Activated CD8-positive, alpha-beta memory T cell treated with anti-CD3 and anti-CD28 coated beads, Interleukin-2, amount 50 U/mL, for 48 hours (primary cell): Measurements from ENCODE around the gene EPRS1.
"Not testable (repeated sequence)": the region's sequence is repeated elsewhere in the genome, so short reads cannot be mapped to it uniquely, and the experiment has no call there.

Experiments used
- DNase-seq: peaks from one replicate; pipeline ENCODE4 v3.0.0-alpha.2; 2020

Gene EPRS1

DNA sequence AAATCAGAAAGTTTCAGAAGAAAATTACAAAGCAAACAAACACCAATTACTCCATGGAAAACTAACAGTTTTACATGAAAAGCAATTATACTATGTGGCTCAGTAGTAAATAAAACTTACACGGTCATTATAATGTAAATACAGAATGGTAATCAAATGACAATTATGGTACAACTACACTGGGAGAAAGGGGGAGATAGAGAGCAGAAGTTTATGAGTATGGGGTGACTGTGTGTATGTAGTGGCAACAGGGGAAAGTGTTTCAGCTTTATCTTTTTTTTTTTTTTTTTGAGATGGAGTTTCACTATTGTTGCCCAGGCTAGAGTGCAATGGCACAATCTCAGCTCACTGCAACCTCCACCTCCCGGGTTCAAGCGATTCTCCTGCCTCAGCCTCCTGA, 8.5 kb downstream of the EPRS1 start:
- DNase-seq, result not testable (repeated sequence)

DNA sequence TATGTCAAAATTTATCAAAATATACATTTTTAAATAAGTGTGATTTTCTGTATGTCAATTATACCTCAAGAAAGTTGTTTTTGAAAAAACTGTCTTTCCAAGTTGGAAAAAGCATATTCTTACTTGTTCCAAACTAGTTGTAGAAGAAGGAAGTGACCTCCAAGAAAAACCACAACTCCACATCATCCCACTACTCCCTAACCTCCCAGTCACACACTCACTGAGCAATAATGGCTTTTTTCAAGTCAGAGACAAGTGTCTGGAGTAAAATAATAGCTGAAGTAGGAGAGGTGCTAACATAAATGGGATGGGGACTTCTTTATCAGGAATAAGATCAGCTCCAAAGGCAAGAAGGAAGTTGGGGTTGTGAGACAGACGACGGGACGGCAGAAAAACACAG, 13.4 kb downstream of the EPRS1 start:
- DNase-seq, result no peak

DNA sequence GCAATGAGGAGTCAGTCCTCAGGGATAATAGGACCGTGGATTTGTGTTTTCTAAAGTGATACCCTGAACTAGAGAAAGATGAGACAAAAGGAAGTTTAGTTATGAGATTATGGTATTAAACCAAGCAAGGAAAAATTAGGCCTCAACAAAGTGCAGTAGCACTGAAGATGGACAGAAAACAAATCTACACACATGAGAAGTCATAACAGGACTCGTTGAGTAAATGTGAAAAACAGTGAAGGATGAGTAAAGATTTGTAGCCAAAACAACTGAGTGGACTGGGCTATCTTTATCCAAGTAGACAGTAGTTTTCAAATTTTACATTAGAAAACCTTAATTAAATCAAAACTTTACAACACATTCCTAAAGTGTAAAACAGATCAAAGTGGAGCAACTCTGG, 15.0 kb downstream of the EPRS1 start:
- DNase-seq, result no peak

DNA sequence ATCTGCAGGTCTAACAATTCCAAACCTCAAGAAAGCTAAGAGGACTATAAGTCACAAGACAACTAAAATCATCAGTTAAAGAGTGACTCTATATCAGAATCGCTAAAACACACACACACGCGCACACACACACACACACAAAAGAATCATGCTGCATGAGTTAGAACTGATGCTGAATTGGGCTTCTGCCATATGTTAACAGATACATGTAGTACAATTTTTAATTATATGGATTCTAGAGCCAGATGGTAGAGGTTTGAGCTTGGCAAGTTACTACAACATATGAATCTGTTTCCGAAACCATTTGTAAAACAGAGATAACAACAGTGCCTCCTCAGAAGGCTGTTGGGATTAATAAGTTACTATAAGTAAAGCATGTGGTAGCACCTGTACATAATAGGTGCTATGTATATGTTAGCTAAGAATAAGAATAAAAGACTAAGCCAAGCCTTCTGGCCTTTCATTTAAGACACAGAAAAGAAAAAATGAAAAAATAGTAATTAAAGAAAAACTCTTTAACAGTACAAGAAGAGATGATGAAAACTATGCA, 17.9 kb downstream of the EPRS1 start:
- no peak for DNase-seq

DNA sequence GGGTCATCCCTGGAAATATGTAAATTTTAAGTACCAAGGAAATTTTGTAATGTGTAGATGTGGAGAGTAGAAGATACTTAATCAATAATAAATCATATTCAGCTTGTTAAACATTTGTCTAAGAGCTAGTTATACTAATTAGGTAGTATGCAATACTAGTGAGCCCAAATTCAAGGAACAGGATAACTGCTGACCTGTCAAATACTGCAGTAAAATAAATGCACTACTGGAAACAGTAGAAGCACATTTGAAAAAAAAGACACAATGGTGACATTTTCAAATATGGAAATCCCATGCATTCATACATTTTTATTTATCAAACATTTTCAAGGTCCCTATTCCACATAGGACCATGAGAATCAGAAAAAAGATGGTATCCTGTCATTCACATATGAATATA, 27.2 kb downstream of the EPRS1 start:
- no peak for DNase-seq

DNA sequence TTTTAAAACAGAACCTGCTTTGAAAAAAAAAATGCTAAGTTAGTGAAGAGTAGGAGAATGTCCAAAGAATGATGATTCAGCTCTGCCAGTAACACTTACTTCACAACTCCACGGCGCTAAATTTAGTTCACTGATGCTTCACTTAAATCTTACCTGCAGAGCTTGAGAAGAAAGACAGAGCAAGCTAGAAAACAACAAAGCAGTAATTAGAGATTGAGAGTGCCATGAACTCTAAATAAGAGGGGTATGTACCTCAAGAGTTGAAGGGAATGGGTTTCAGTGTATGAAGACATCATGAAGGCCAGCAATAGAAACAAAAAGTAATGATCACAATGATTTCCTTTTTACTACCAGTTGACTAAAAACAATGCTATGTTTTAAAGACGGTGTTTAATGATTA, 32.8 kb downstream of the EPRS1 start:
- DNase-seq, result no peak

DNA sequence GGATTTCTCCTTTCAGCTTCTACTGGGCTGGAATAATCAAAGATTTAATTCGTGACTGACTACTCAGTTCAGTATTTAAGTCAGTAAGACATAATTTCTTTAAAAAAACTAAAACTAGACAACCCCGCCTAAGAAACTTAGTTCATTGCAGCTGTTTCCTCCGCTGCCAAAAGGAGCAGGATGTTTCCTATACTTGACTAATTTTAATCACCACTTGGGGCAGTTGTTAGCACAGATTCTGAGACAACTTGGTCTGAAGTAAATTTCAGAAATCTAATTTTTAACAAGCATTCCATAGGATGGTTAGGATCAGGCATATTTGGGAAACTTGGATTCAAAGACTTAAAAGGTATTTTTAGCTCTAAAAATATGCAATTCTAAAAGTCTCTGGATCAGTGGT, 34.0 kb downstream of the EPRS1 start:
- no peak for DNase-seq

DNA sequence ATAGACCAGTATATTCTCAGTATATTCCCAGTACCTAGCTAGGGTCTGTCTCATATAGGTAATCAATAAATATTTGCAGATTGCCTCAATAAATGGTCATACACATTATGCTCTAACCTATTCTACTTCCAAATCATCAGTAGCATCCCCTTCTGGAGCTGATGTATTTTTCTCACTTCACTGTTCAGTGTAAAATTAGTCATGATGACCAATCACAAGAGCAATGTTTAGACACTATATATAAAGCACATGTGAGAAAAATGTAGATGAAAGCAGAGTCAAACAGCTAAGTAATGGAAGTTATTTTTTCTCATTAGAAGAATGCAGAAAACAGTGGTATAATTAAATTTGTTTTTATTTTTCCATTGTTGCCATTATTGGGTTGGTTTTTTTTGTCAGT, 34.7 kb downstream of the EPRS1 start:
- no peak for DNase-seq

DNA sequence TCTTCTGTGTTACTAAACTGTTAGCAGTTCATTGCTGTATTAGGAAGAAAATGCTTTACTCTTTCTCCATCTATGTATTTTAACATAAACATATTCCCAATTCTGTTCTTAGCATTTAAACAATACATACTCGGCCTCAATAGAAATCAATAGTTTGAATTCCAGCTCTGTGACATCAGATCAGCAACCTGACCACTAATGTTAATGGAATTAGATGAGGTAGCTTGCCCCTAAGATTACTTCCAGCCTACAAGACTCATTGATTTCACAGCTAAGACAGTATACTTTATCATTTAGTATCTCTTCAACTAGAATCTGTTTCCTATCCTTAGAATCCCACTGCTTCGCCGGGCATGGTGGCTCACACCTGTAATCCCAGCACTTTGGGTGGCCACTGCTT, 38.9 kb downstream of the EPRS1 start:
- DNase-seq, result no peak

DNA sequence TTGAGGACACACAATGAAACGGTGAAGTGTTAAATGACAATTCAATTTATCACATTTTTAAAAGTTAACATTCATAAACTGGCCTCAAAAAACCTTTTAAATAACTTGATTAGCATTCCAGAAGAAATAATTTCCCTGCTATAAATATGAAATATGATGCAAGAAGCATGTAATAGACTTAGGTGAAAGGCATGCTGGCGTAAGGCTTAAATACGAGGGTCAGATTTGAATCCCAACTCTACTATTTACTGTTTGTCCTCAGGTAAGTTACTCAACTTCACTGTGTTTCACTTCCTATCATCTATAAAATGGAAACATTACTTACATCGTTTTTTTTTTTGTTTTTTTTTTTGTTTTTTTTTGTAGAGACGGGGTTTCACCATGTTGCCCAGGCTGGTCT, 40.8 kb downstream of the EPRS1 start:
- DNase-seq, result no peak

DNA sequence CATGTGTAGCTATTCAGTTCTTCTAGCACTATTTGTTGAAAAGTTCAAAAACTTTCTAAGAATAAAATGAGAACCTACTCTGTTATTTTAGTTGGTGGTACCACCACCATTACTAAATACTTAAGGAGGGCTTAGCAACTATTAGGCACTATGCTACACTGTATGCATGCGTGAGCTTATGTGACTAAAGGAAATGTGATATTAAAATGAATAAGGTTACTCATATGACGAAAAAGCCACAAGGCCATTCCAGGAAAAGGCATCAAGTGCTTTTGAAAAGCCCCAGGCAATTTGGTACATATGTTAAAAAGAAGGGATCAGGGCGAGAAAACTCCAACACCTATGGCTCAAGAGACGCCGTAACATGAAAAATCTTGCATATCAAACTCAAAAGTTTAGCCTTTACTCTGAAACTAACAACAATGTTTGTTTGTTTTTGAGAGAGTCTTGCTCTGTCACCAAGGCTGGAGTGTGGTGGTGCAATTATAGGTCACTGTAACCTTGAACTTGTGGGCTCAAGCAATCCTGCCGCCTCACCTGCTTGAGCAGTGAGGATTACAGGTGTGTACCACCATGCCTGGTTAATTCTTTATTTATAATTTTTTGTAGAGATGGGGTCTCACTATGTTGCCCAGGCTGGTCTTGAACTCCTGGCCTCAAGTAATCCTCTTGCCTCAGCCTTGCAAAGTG, 42.5 kb downstream of the EPRS1 start:
- no peak for DNase-seq

DNA sequence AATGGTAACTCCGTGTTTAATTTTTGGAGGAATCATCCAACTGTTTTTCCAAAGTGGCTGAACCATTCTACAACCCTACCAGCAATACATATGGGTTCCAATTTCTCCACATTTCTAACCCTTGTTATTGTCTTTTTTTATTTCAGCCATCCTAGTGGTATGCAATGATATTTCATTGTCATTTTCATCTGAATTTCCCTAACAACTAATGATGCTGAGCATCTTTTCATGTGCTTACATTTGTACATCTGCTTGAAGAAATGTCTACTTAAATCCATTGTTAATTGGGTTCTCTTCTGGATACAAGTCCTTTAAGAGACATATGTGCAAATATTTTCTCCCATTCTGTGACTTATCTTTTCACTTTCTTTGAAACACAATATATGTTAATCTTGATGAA, 43.3 kb downstream of the EPRS1 start:
- no peak for DNase-seq

DNA sequence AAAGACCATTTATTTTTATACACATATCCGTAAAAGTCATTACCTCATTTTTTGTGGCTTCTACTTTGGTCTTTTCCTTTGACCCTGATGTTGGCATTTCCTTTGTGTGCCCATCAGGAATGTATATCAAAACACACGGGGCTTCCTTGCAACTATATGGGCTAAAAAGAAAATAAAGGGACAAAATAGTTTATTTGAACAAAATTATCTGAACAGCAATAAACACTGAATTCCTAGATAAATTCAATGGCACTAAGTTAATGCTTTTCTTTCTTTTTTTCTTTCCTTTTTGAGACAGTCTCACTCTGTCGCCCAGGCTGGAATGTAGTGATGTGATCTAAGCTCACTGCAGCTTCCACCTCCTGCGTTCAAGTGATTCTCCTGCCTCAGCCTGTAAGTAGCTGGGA, 45.2 kb downstream of the EPRS1 start:
- DNase-seq, result no peak

DNA sequence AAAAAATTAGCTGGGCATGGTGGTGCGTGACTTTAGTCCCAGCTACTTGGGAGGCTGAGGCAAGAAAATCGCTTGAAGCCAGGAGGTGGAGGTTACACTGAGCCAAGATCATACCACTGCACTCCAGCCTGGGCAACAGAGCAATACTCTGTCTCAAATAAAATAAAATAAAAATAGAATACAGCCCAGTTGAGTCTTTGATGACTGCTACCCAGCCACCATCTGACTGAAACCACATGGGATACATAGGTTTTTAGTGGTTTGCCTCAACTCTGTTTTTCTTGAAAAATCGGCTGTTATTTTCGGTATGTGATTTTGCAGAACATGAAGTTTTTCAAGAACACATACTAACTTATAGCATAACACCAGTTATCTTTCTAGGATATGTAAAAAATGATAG, 46.5 kb downstream of the EPRS1 start:
- no peak for DNase-seq
